HepG2 (cell line): ENCODE measurements around the gene HECTD3. TPM values are rescaled to one million over a fixed set of nuclear protein-coding genes. Genes with fewer than 3 reads are reported as not detected.
A peak's percentile ranks its signal among the peaks of the same experiment; 100 is the strongest.

Source experiments
- ATAC-seq: fragments of 200-7000 bp; cut with Tn5 transposase; 3 replicates; pipeline ENCODE4 v1.9.1; 2020; ENCODE audit warnings: mild to moderate bottlenecking, moderate library complexity
- BruUV-seq: library from RNA; stranded (reverse); fragments of 400-500 nt; replicated peaks from 2 replicates; lab custom pipeline; 2021; lab: Mats Ljungman, UMichigan
- CTCF ChIA-PET: fragments of 300-600 bp; formaldehyde crosslinking; extraction: SDS; loops from one replicate; lab custom pipeline; 2021; ENCODE audit warnings: low total read pairs, inconsistent platforms, low intra/inter-chr PET ratio; lab: Yijun Ruan, JAX
- POLR2A ChIA-PET: fragments of 350-600 bp; sonication (Branson Sonifier 250); formaldehyde crosslinking; loops from one replicate; lab custom pipeline; 2020; ENCODE audit warnings: antibody characterized with exemption, inconsistent platforms; lab: Yijun Ruan, JAX
- DNase-seq: peaks from one replicate; pipeline ENCODE4 v3.0.0-alpha.2; 2015; ENCODE audit warnings: low spot score
- FAIRE-seq: peaks from 3 replicates; lab custom pipeline; 2011; peaks lifted over from hg19 to GRCh38; lab: Jason Lieb, UNC
- H2AFZ ChIP-seq: one replicate; pipeline ENCODE4 v1.6.1; 2011; ENCODE audit warnings: low read length, inconsistent platforms
- H3K27ac ChIP-seq: fragments of 300-600 bp; 3 replicates; pipeline ENCODE4 v1.8.0; 2011; ENCODE audit warnings: mixed run types, mild to moderate bottlenecking, mixed read lengths, low read length, inconsistent platforms; ENCODE audit not compliant: insufficient read depth; ENCODE audit errors: extremely low read length
- H3K27me3 ChIP-seq, 2 experiments: fragments of 200-600 bp in 1 of 2; 2 replicates in 1 of 2; 3 replicates in 1 of 2; pipeline versions ENCODE4 v1.6.0 to v1.8.0; 2011; ENCODE audit warnings: low read length in 2 of 2, mild to moderate bottlenecking in 2 of 2, moderate library complexity in 2 of 2, inconsistent platforms in 1 of 2; ENCODE audit not compliant: insufficient read depth in 2 of 2, control insufficient read depth in 1 of 2
- H3K36me3 ChIP-seq, 2 experiments: fragments of 200-600 bp in 1 of 2; replicated peaks in 1 of 2; 2 replicates in 1 of 2; 3 replicates in 1 of 2; pipeline versions ENCODE4 v1.5.1 to v1.8.0; 2011; ENCODE audit warnings: low read length in 2 of 2, inconsistent platforms in 1 of 2; ENCODE audit not compliant: insufficient read depth in 2 of 2, control insufficient read depth in 1 of 2
- H3K4me1 ChIP-seq: 2 replicates; pipeline ENCODE4 v1.5.1; 2012; ENCODE audit warnings: low read length, inconsistent platforms; ENCODE audit not compliant: insufficient read depth
- H3K4me2 ChIP-seq: 2 replicates; pipeline ENCODE4 v1.6.0; 2011; ENCODE audit warnings: low read depth, low read length, inconsistent platforms
- H3K4me3 ChIP-seq, 3 experiments: fragments of 200-600 bp in 1 of 3; sonication (generic), shearing (Covaris generic) in 1 of 3; replicated peaks in 1 of 3; 2 replicates each; pipeline ENCODE4 v1.5.1; 2011 to 2016; ENCODE audit warnings: low read length in 3 of 3, inconsistent platforms in 2 of 3, low read depth in 2 of 3, mild to moderate bottlenecking in 2 of 3, control low read depth in 1 of 3, mixed read lengths in 1 of 3; ENCODE audit not compliant: insufficient read depth in 1 of 3
- H3K79me2 ChIP-seq: one replicate; pipeline ENCODE4 v1.6.1; 2011; ENCODE audit warnings: low read length, inconsistent platforms; ENCODE audit not compliant: insufficient read depth
- H3K9ac ChIP-seq: 2 replicates; pipeline ENCODE4 v1.6.0; 2011; ENCODE audit warnings: mild to moderate bottlenecking, low read depth, low read length, inconsistent platforms; ENCODE audit not compliant: insufficient read depth
- H3K9me3 ChIP-seq: 2 replicates; pipeline ENCODE4 v1.5.1; 2012; ENCODE audit warnings: mild to moderate bottlenecking, low read length
- H4K20me1 ChIP-seq: 2 replicates; pipeline ENCODE4 v1.6.0; 2011; ENCODE audit warnings: inconsistent platforms, mild to moderate bottlenecking, low read length, moderate library complexity; ENCODE audit not compliant: insufficient read depth
- BCL6 ChIP-seq: IDR thresholded peaks from 2 replicates; pipeline ENCODE4 v1.6.1; 2016; ENCODE audit warnings: missing genetic modification reagents, missing compliant biosample characterization
- DMAP1 ChIP-seq: IDR thresholded peaks from 2 replicates; pipeline ENCODE4 v1.6.1; 2016
- MEIS1 ChIP-seq: sonication (generic); formaldehyde crosslinking; IDR thresholded peaks from 2 replicates; pipeline ENCODE4 v1.9.0; 2021; ENCODE audit warnings: mild to moderate bottlenecking, missing genetic modification reagents, moderate library complexity, borderline replicate concordance
- NR2F6 ChIP-seq, 2 experiments: IDR thresholded peaks; 2 replicates each; pipeline ENCODE4 v1.6.1; 2016; ENCODE audit warnings: antibody characterized with exemption in 1 of 2, mild to moderate bottlenecking in 1 of 2
- RAD51 ChIP-seq: fragments of 450-650 bp; IDR thresholded peaks from 2 replicates; pipeline ENCODE4 v1.6.1; 2016; ENCODE audit warnings: borderline replicate concordance
- SALL2 ChIP-seq: sonication (generic); formaldehyde crosslinking; IDR thresholded peaks from 2 replicates; pipeline ENCODE4 v1.8.1; 2023; ENCODE audit warnings: mild to moderate bottlenecking, missing genetic modification reagents, inconsistent platforms
- SOX6 ChIP-seq, 2 experiments: fragments of 450-650 bp in 1 of 2; sonication (generic) in 1 of 2; formaldehyde crosslinking in 1 of 2; IDR thresholded peaks; 2 replicates each; pipeline versions ENCODE4 v1.4.0 to v1.6.1; 2017 to 2020; ENCODE audit warnings: antibody characterized with exemption in 1 of 2, mild to moderate bottlenecking in 1 of 2, missing genetic modification reagents in 1 of 2
- SP1 ChIP-seq, 2 experiments: fragments of 450-650 bp in 1 of 2; sonication (generic) in 1 of 2; formaldehyde crosslinking in 1 of 2; IDR thresholded peaks; 2 replicates each; pipeline versions ENCODE4 v1.4.0 to v1.6.1; 2016 to 2020; ENCODE audit warnings: missing genetic modification reagents in 1 of 2
- STAG1 ChIP-seq: sonication (generic); formaldehyde crosslinking; IDR thresholded peaks from 2 replicates; pipeline ENCODE4 v1.4.0; 2020; ENCODE audit warnings: missing genetic modification reagents
- ZNF460 ChIP-seq: sonication (generic); formaldehyde crosslinking; IDR thresholded peaks from 2 replicates; pipeline ENCODE4 v1.5.1; 2020; ENCODE audit warnings: missing genetic modification reagents, mild to moderate bottlenecking, borderline replicate concordance
- ZNF513 ChIP-seq: sonication (generic); formaldehyde crosslinking; conservative IDR thresholded peaks from 2 replicates; pipeline ENCODE4 v1.5.0; 2020; ENCODE audit warnings: missing genetic modification reagents
- ZNF841 ChIP-seq: sonication (generic); formaldehyde crosslinking; IDR thresholded peaks from 2 replicates; pipeline ENCODE4 v1.8.1; 2023; ENCODE audit warnings: missing genetic modification reagents, borderline replicate concordance
- WGBS: methylation state at CpG from one replicate; pipeline ENCODE4 v1.1.6; 2017; ENCODE audit warnings: low lambda C conversion rate; 5-methylcytosine and 5-hydroxymethylcytosine counted together
- in situ Hi-C: cut with HindIII; loops from 2 replicates; pipeline ENCODE4 v1.10.0; 2017; ENCODE audit warnings: low pct_unique_long_range_greater_than_20kb; ENCODE audit not compliant: extremely low pct_ligation_motif_present
- intact Hi-C: fragments of 100-400 bp; cut with micrococcal nuclease; formaldehyde crosslinking; loops from one replicate; pipeline ENCODE4 v1.10.0; 2022; ENCODE audit not compliant: unreplicated experiment
- polyA plus RNA-seq, 8 experiments: library from polyadenylated mRNA; depleted of rRNA in 3 of 8; stranded (reverse) in 7 of 8; unstranded in 1 of 8; fragments of >200 nt; fragmentation: Illumina TruSeq in 4 of 8; extraction: Trizol in 4 of 8; gene quantifications; 2 replicates each; pipeline versions ENCODE4 v1.2.1 to v1.2.3, GENCODE V29; 2011 to 2016; ENCODE audit warnings: low read depth in 4 of 8, missing spikeins in 1 of 8, mixed read lengths in 1 of 8; ENCODE audit not compliant: insufficient read depth in 1 of 8
- total RNA-seq, 5 experiments: library from RNA; depleted of rRNA; stranded (reverse); fragments of >200 nt; fragmentation: Illumina TruSeq; extraction: Trizol; gene quantifications; 2 replicates each; pipeline ENCODE4 v1.2.3, GENCODE V29; 2016; ENCODE audit warnings: low read depth in 1 of 5
- TF ChIP-seq, protein P1 (sequence below): sonication (generic); formaldehyde crosslinking; IDR thresholded peaks from 2 replicates; pipeline ENCODE4 v1.8.0; 2022; ENCODE audit warnings: missing genetic modification reagents, mild to moderate bottlenecking, moderate library complexity, borderline replicate concordance

Gene HECTD3
- total and polyA plus RNA-seq, 2 of the 13 experiments (the other 11 are each of a cell fraction or from before 2014, with no cell fraction given), result 18.6 to 24.5 TPM

DNA sequence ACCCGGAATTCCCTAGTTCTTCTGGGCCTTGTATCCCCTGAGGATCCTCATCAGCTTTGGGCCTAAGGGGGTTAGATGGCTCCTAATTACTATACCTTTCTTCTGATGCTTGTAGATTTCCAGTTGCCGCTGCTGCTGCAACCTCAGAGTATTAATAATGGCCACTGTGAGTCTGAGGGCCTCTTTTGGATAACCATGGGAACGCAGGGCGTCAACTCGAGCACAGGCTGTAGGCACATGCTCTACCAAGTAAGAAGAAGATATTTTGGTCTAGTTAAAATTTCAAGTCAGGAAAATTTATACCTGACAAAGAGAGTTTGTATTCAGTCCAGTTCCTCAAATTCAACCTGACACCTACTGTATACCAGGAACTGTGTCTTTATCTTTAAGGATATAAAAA lies 29.2 kb upstream of the HECTD3 start:
- POLR2A ChIA-PET, result no interaction called here
- DNase-seq (no peak), FAIRE-seq (no peak), ATAC-seq (no peak)
- CTCF ChIA-PET, result no interaction called here
- no TSS peak for BruUV-seq
- Histone ChIP-seq H3K79me2 (no peaks in the 10 kb centered on the region), H3K9me3 (no peaks in the 10 kb centered on the region), H3K4me2 (no peak overlapping the region), H3K9ac (no peak overlapping the region), H3K27me3 (no peaks in the 10 kb centered on the region), H4K20me1 (no peaks in the 10 kb centered on the region), H3K36me3 (peaks cover 16 to 36% of the 10 kb centered on the region in 2 experiments; a peak in 4 of 5 replicates), H3K27ac (no peak overlapping the region), H2AFZ (no peak overlapping the region), H3K4me3 (no peak overlapping the region), H3K4me1 (peaks cover 15% of the 10 kb centered on the region)
- in situ Hi-C loops, result no loop called here
- intact Hi-C loops, result no loop called here
- TF ChIP-seq SP1 (IDR thresholded peaks at IDR 0.05), result no peak
- TF ChIP-seq SP1 (CRISPR knock-in tag; IDR thresholded peaks at IDR 0.05), result no peak
- TF ChIP-seq MEIS1, result no peak
- TF ChIP-seq SOX6 (IDR thresholded peaks at IDR 0.05), result no peak
- TF ChIP-seq SOX6 (CRISPR knock-in tag; IDR thresholded peaks at IDR 0.05), result no peak
- no peak for TF ChIP-seq DMAP1 (CRISPR knock-in tag)
- no peak for TF ChIP-seq ZNF841 (CRISPR knock-in tag)
- 98% methylated on average over 5 of the region's 5 CpGs for WGBS

DNA sequence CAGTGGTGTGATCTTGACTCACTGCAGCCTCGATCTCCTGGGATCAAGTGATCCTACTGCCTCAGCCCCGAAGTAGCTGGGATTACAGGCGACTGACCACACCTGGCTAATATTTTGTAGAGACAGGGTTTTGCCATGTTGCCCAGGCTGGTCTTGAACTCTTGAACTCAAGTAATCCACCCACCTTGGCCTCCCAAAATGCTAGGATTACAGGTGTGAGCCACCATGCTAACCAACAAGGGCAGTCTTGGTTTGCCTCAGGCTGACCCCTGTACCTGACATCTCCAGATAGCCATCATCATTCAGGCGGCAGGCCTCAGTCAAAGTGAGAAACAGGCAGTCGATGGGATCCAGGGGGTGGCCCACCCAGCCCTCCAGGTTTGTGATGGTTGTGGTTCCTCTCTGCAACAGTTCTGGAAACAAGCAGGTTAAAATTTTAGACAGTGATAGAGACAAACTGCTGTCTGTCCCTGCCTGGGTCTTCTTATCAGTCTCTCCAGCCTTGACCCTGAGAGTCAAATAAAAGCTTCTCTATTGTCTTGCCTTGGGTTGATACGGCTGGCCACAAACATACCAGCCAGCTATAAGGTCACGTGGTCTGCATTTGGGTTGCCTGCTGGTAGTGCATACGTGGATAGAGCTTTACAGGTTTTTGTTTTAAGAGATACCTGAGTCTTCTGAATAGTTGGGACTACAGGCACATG lies 27.7 kb upstream of the HECTD3 start:
- BruUV-seq, result no TSS peak
- ChIA-PET POLR2A (interaction anchor here (0.9 to 1.2 kb wide), 3 partner anchors 25 to 96 kb away, joined by 3 to 4 read pairs (median 4); no protein-coding TSS in a partner anchor), CTCF (no interaction called here)
- Histone ChIP-seq H3K4me3 (no peak overlapping the region), H3K27ac (no peak overlapping the region), H3K4me2 (no peak overlapping the region), H3K79me2 (no peaks in the 10 kb centered on the region), H3K9ac (no peak overlapping the region), H3K27me3 (no peaks in the 10 kb centered on the region), H3K36me3 (peaks cover 16 to 43% of the 10 kb centered on the region in 2 experiments; a peak in 4 of 5 replicates), H2AFZ (no peak overlapping the region), H3K9me3 (no peaks in the 10 kb centered on the region), H3K4me1 (peaks cover 15% of the 10 kb centered on the region), H4K20me1 (no peaks in the 10 kb centered on the region)
- DNase-seq (peak; percentile 82), FAIRE-seq (peak; percentile 62), ATAC-seq (peak; percentile 72)
- in situ Hi-C loops, result no loop called here
- intact Hi-C loops, result no loop called here
- WGBS, result 78% methylated on average over 6 of the region's 8 CpGs
- TF ChIP-seq NR2F6 (IDR thresholded peaks at IDR 0.05), result peak; percentile 57
- peak; percentile 67; the same call in 1 of the 2 replicates for TF ChIP-seq NR2F6 (CRISPR knock-in tag; IDR thresholded peaks at IDR 0.05)
- TF ChIP-seq, protein P1, sequence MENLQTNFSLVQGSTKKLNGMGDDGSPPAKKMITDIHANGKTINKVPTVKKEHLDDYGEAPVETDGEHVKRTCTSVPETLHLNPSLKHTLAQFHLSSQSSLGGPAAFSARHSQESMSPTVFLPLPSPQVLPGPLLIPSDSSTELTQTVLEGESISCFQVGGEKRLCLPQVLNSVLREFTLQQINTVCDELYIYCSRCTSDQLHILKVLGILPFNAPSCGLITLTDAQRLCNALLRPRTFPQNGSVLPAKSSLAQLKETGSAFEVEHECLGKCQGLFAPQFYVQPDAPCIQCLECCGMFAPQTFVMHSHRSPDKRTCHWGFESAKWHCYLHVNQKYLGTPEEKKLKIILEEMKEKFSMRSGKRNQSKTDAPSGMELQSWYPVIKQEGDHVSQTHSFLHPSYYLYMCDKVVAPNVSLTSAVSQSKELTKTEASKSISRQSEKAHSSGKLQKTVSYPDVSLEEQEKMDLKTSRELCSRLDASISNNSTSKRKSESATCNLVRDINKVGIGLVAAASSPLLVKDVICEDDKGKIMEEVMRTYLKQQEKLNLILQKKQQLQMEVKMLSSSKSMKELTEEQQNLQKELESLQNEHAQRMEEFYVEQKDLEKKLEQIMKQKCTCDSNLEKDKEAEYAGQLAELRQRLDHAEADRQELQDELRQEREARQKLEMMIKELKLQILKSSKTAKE (CRISPR knock-in tag), result 0 out of 2 replicates have a peak, but pooled peaks have one; percentile 28
- no peak for TF ChIP-seq STAG1
- 0 out of 2 replicates have a peak, but pooled peaks have one; percentile 15 for TF ChIP-seq BCL6 (CRISPR knock-in tag)
- no peak for TF ChIP-seq SALL2
- peak; percentile 19; the same call in 1 of the 2 replicates for TF ChIP-seq ZNF460 (CRISPR knock-in tag)
- TF ChIP-seq ZNF513, result no peak
- TF ChIP-seq RAD51, result peak; percentile 33; the same call in 1 of the 2 replicates
